ENCODE data around the gene ZNF384.

ZNF384 gene

GRCh38 chr12:6691473-6691872 is 2.3 kb upstream of the ZNF384 start:
- no peak overlapping the region for H3K9ac ChIP-seq (ENCODE audit: insufficient read length, low read depth)
- peaks cover 11% of the 10 kb centered on the region for H3K4me1 ChIP-seq (ENCODE audit: insufficient read depth, insufficient read length)
- H3K9me3 ChIP-seq (ENCODE audit: insufficient read depth, low read length) = peaks cover 8% of the 10 kb centered on the region; the same call in 1 of the 2 replicates
- no peak overlapping the region for H3K4me3 ChIP-seq (ENCODE audit: insufficient read length, low read depth)
- TF ChIP-seq SUZ12 (IDR thresholded peaks at IDR 0.05; ENCODE audit: extremely low read depth, insufficient read depth, insufficient read length) = no peak
- no peak for TF ChIP-seq ZNF274 (IDR thresholded peaks at IDR 0.05; ENCODE audit: low read depth, low read length)
- no peak for TF ChIP-seq YY1 (IDR thresholded peaks at IDR 0.05; ENCODE audit: insufficient read depth, insufficient read length)
- no peak for DNase-seq (ENCODE audit: low read depth, low spot score)
- H3K36me3 ChIP-seq (ENCODE audit: insufficient read depth, insufficient read length, low read length) = peaks cover 40% of the 10 kb centered on the region
- no peaks in the 10 kb centered on the region for H3K27me3 ChIP-seq (ENCODE audit: insufficient read depth, insufficient read length)

DNA sequence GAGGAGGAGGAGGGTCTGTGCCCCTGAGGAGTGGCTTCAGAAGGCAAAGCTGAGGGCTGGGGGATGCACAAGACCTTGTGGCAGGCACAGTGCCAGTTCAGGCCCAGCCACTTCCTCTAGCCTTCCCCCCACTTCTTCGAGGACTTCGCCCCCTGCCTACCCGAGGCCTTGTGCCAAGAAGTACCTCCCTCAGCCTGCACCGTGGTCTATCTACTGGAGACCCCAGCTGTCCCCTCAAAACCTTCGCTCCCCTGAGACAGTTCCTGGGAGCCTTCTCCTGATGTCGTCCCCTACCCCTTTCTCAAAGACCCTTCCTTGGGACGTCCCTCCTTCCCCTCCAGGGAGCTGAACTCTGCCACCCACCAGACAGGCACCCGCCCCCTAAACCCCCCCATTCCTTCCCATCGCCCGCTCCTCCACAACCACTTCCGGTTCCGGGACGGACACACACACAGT is 604 bp downstream of the ZNF384 start:
- no peaks in the 10 kb centered on the region for H3K27me3 ChIP-seq (ENCODE audit: insufficient read depth, insufficient read length)
- peaks cover 52% of the 10 kb centered on the region for H3K36me3 ChIP-seq (ENCODE audit: insufficient read depth, insufficient read length, low read length)
- H3K4me1 ChIP-seq (ENCODE audit: insufficient read depth, insufficient read length) = peaks cover 8% of the 10 kb centered on the region
- TF ChIP-seq YY1 (IDR thresholded peaks at IDR 0.05; ENCODE audit: insufficient read depth, insufficient read length) (no peak), ZNF274 (IDR thresholded peaks at IDR 0.05; ENCODE audit: low read depth, low read length) (no peak), SUZ12 (IDR thresholded peaks at IDR 0.05; ENCODE audit: extremely low read depth, insufficient read depth, insufficient read length) (no peak)
- DNase-seq (ENCODE audit: low read depth, low spot score) = peak; percentile 43
- H3K9ac ChIP-seq (ENCODE audit: insufficient read length, low read depth) = peak overlapping the region; percentile 99
- H3K9me3 ChIP-seq (ENCODE audit: insufficient read depth, low read length) = peaks cover 8% of the 10 kb centered on the region; the same call in 1 of the 2 replicates
- peak overlapping the region; percentile 94 for H3K4me3 ChIP-seq (ENCODE audit: insufficient read length, low read depth)

- no peak for DNase-seq (ENCODE audit: low read depth, low spot score)
- Histone ChIP-seq H3K9ac (ENCODE audit: insufficient read length, low read depth) (no peak overlapping the region), H3K4me3 (ENCODE audit: insufficient read length, low read depth) (no peak overlapping the region), H3K9me3 (ENCODE audit: insufficient read depth, low read length) (no peaks in the 10 kb centered on the region), H3K36me3 (ENCODE audit: insufficient read depth, insufficient read length, low read length) (peaks cover 59% of the 10 kb centered on the region), H3K4me1 (ENCODE audit: insufficient read depth, insufficient read length) (peaks cover 2% of the 10 kb centered on the region), H3K27me3 (ENCODE audit: insufficient read depth, insufficient read length) (no peaks in the 10 kb centered on the region)
- TF ChIP-seq SUZ12 (IDR thresholded peaks at IDR 0.05; ENCODE audit: extremely low read depth, insufficient read depth, insufficient read length) (no peak), ZNF274 (IDR thresholded peaks at IDR 0.05; ENCODE audit: low read depth, low read length) (no peak), YY1 (IDR thresholded peaks at IDR 0.05; ENCODE audit: insufficient read depth, insufficient read length) (no peak)
Observed at GRCh38 chr12:6685814-6686213, 3.4 kb downstream of the ZNF384 start.

DNA sequence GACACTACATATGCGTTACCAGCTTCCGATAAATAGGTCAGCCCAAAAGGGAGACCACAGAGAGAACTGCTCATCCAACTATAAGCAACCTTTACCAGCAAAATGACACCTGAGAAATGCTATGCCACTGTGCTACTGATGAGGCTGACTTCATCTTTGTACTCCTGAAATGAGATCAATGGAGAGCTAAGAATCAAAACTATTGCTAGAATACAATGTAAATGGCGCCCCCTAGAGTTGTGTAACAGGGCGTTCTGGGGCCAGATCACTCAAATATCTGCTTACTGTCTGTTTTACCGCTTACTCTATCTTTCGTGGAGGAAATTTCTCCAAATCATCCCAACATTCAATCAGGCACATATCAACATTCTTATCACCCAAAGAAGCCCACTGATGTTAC is 4.6 kb downstream of the ZNF384 start:
- H3K9ac ChIP-seq (ENCODE audit: insufficient read length, low read depth) = no peak overlapping the region
- TF ChIP-seq ZNF274 (IDR thresholded peaks at IDR 0.05; ENCODE audit: low read depth, low read length) = no peak
- TF ChIP-seq YY1 (IDR thresholded peaks at IDR 0.05; ENCODE audit: insufficient read depth, insufficient read length) = no peak
- no peak for TF ChIP-seq SUZ12 (IDR thresholded peaks at IDR 0.05; ENCODE audit: extremely low read depth, insufficient read depth, insufficient read length)
- peaks cover 68% of the 10 kb centered on the region for H3K36me3 ChIP-seq (ENCODE audit: insufficient read depth, insufficient read length, low read length)
- no peaks in the 10 kb centered on the region for H3K9me3 ChIP-seq (ENCODE audit: insufficient read depth, low read length)
- peaks cover 2% of the 10 kb centered on the region for H3K4me1 ChIP-seq (ENCODE audit: insufficient read depth, insufficient read length)
- peak; percentile 76 for DNase-seq (ENCODE audit: low read depth, low spot score)
- no peak overlapping the region for H3K4me3 ChIP-seq (ENCODE audit: insufficient read length, low read depth)
- H3K27me3 ChIP-seq (ENCODE audit: insufficient read depth, insufficient read length) = no peaks in the 10 kb centered on the region

DNA sequence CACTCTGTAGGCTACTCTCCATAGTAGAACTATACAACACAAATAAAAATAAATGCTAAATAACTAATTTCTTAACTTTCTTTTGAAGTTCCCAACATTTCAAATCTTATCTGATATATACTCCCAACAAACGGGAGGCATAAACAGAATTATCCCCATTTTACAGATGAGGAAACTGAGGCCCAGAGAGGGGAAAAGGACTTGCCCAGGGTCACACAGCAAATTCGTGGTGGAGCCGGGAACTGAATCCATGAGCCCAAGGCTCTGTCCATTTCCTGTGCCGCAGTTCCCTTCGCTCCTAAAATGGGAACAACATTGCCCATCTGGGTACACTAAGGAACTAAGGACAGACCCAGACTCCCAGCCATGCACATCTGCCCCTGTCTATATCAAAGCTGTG is 12.2 kb downstream of the ZNF384 start:
- Histone ChIP-seq H3K36me3 (ENCODE audit: insufficient read depth, insufficient read length, low read length) (peaks cover 98% of the 10 kb centered on the region), H3K9me3 (ENCODE audit: insufficient read depth, low read length) (no peaks in the 10 kb centered on the region), H3K4me3 (ENCODE audit: insufficient read length, low read depth) (no peak overlapping the region), H3K9ac (ENCODE audit: insufficient read length, low read depth) (no peak overlapping the region), H3K4me1 (ENCODE audit: insufficient read depth, insufficient read length) (no peaks in the 10 kb centered on the region), H3K27me3 (ENCODE audit: insufficient read depth, insufficient read length) (no peaks in the 10 kb centered on the region)
- no peak for DNase-seq (ENCODE audit: low read depth, low spot score)
- TF ChIP-seq YY1 (IDR thresholded peaks at IDR 0.05; ENCODE audit: insufficient read depth, insufficient read length) (no peak), SUZ12 (IDR thresholded peaks at IDR 0.05; ENCODE audit: extremely low read depth, insufficient read depth, insufficient read length) (no peak), ZNF274 (IDR thresholded peaks at IDR 0.05; ENCODE audit: low read depth, low read length) (no peak)

DNA sequence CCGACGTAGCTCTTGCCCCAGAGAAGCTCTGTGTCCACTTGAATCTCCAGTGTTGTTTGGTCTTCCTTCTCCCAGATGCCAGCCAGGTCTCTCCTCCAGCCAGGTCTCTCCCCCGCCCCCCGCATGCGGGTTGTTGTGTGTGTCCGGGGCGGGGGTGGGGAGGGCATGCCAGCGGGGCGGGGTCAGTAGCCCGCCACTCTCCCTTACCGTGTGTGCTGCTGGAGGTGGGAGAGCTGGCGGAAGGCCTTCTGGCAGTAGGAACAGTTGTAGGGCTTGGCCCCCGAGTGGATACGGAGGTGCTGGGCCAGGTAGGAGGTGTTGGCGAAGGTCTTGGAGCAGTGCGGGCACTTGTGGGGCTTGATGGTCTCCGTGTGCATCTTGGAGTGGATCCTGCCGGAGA is 17.0 kb downstream of the ZNF384 start:
- DNase-seq (ENCODE audit: low read depth, low spot score) = no peak
- Histone ChIP-seq H3K9ac (ENCODE audit: insufficient read length, low read depth) (no peak overlapping the region), H3K36me3 (ENCODE audit: insufficient read depth, insufficient read length, low read length) (peaks cover 100% of the 10 kb centered on the region), H3K4me3 (ENCODE audit: insufficient read length, low read depth) (no peak overlapping the region), H3K27me3 (ENCODE audit: insufficient read depth, insufficient read length) (no peaks in the 10 kb centered on the region), H3K9me3 (ENCODE audit: insufficient read depth, low read length) (no peaks in the 10 kb centered on the region), H3K4me1 (ENCODE audit: insufficient read depth, insufficient read length) (no peaks in the 10 kb centered on the region)
- TF ChIP-seq ZNF274 (IDR thresholded peaks at IDR 0.05; ENCODE audit: low read depth, low read length) = no peak
- TF ChIP-seq SUZ12 (IDR thresholded peaks at IDR 0.05; ENCODE audit: extremely low read depth, insufficient read depth, insufficient read length) = no peak
- TF ChIP-seq YY1 (IDR thresholded peaks at IDR 0.05; ENCODE audit: insufficient read depth, insufficient read length) = no peak

DNA sequence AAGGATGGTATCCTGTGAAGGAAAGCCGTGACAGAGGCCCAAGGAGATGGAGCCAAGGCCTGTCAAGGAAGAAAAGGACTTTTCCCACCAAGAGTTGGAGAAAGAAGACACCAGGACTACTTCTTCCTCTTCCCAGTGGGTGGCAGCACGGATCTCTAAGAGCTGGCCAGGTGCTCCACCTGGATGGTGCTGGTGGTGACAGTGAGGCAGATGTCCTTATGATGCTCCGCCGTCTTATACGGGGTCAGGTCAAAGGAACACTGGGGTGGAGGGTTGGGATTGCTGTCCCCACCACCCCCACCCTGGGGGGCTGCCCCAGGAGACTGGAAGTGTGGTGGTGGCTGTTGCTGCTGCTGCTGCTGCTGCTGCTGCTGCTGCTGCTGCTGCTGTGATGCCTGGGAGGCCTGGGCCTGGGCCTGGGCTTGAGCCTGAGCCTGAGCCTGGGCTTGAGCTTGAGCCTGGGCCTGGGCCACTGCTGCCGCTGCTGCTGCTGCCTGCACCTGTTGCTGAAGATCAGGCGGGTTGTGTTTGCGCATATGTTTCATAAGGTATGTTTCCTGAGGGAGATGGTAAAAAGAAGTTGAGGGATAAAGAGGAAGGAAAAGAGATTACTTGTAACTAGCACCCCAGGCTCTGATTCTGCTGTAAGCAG is 21.5 kb downstream of the ZNF384 start:
- H3K4me1 ChIP-seq (ENCODE audit: insufficient read depth, insufficient read length) = no peaks in the 10 kb centered on the region
- no peaks in the 10 kb centered on the region for H3K27me3 ChIP-seq (ENCODE audit: insufficient read depth, insufficient read length)
- peaks cover 70% of the 10 kb centered on the region for H3K36me3 ChIP-seq (ENCODE audit: insufficient read depth, insufficient read length, low read length)
- H3K4me3 ChIP-seq (ENCODE audit: insufficient read length, low read depth) = no peak overlapping the region
- no peak for TF ChIP-seq ZNF274 (IDR thresholded peaks at IDR 0.05; ENCODE audit: low read depth, low read length)
- no peak for TF ChIP-seq SUZ12 (IDR thresholded peaks at IDR 0.05; ENCODE audit: extremely low read depth, insufficient read depth, insufficient read length)
- no peak for TF ChIP-seq YY1 (IDR thresholded peaks at IDR 0.05; ENCODE audit: insufficient read depth, insufficient read length)
- no peak for DNase-seq (ENCODE audit: low read depth, low spot score)
- H3K9ac ChIP-seq (ENCODE audit: insufficient read length, low read depth) = no peak overlapping the region
- H3K9me3 ChIP-seq (ENCODE audit: insufficient read depth, low read length) = no peaks in the 10 kb centered on the region
